ENCODE results near the gene EXPH5.

The EXPH5 gene

GRCh38 chr11:108472681-108473080, 120.9 kb downstream of the EXPH5 start:
- Histone ChIP-seq H3K27me3 (ENCODE audit: control insufficient read depth in 1 of 2, insufficient read depth in 1 of 2, low read length in 2 of 2) (no peaks in the 10 kb centered on the region), H2BK5ac (ENCODE audit: low read depth, low read length, poor library complexity, severe bottlenecking) (no peak overlapping the region), H3K4ac (ENCODE audit: low read depth in 1 of 2, low read length in 2 of 2) (no peak overlapping the region), H3K9me3 (ENCODE audit: control insufficient read depth, low read length) (no peaks in the 10 kb centered on the region), H3K23ac (ENCODE audit: low read length in 2 of 2) (no peak overlapping the region), H2AK5ac (ENCODE audit: low read length, severe bottlenecking) (no peak overlapping the region), H2BK120ac (ENCODE audit: low read depth, low read length) (no peak overlapping the region), H3K27ac (ENCODE audit: low read length, poor library complexity, severe bottlenecking) (no peak overlapping the region), H3K4me2 (ENCODE audit: low read length, poor library complexity, severe bottlenecking) (no peak overlapping the region), H4K8ac (ENCODE audit: low read length) (no peak overlapping the region), H3K79me1 (replicated peaks; ENCODE audit: low read length, poor library complexity, severe bottlenecking) (peaks cover 2% of the 10 kb centered on the region), H3K36me3 (ENCODE audit: control insufficient read depth in 1 of 2, insufficient read depth in 2 of 2, low read depth in 1 of 2, low read length in 2 of 2) (peaks cover 13 to 44% of the 10 kb centered on the region in 2 experiments), H3K9ac (ENCODE audit: low read length) (no peak overlapping the region), H2BK15ac (ENCODE audit: low read depth, poor library complexity, severe bottlenecking) (no peak overlapping the region), H2AFZ (ENCODE audit: low read depth, low read length) (no peak overlapping the region), H4K91ac (ENCODE audit: low read length) (no peak overlapping the region), H3K4me1 (ENCODE audit: control insufficient read depth, insufficient read depth, low read depth, low read length) (peaks cover 2% of the 10 kb centered on the region), H3K14ac (ENCODE audit: low read length in 2 of 2) (no peak overlapping the region), H3K18ac (ENCODE audit: low read depth in 1 of 2, low read length in 2 of 2) (no peak overlapping the region), H3K4me3 (ENCODE audit: insufficient read depth in 1 of 2, low read depth in 1 of 2, low read length in 2 of 2) (no peak overlapping the region), H2BK12ac (ENCODE audit: low read length in 2 of 2) (no peak overlapping the region)
- DNase-seq: no peak
- 86% methylated on average over 1 of the region's 1 CpG for WGBS

GRCh38 chr11:108468478-108468864, 125.1 kb downstream of the EXPH5 start:
- Histone ChIP-seq H3K27me3 (ENCODE audit: control insufficient read depth in 1 of 2, insufficient read depth in 1 of 2, low read length in 2 of 2) (no peaks in the 10 kb centered on the region), H3K4ac (ENCODE audit: low read depth in 1 of 2, low read length in 2 of 2) (no peak overlapping the region), H2BK12ac (ENCODE audit: low read length in 2 of 2) (no peak overlapping the region), H2AK5ac (ENCODE audit: low read length, severe bottlenecking) (no peak overlapping the region), H3K36me3 (ENCODE audit: control insufficient read depth in 1 of 2, insufficient read depth in 2 of 2, low read depth in 1 of 2, low read length in 2 of 2) (peaks cover 0 to 6% of the 10 kb centered on the region in 2 experiments), H2AFZ (ENCODE audit: low read depth, low read length) (no peak overlapping the region), H3K79me1 (replicated peaks; ENCODE audit: low read length, poor library complexity, severe bottlenecking) (no peaks in the 10 kb centered on the region), H2BK120ac (ENCODE audit: low read depth, low read length) (no peak overlapping the region), H3K4me3 (ENCODE audit: insufficient read depth in 1 of 2, low read depth in 1 of 2, low read length in 2 of 2) (peak overlapping the region in 1 of 2 experiments; percentile 94), H3K4me1 (ENCODE audit: control insufficient read depth, insufficient read depth, low read depth, low read length) (peaks cover 4% of the 10 kb centered on the region), H3K9me3 (ENCODE audit: control insufficient read depth, low read length) (no peaks in the 10 kb centered on the region), H2BK5ac (ENCODE audit: low read depth, low read length, poor library complexity, severe bottlenecking) (no peak overlapping the region), H3K27ac (ENCODE audit: low read length, poor library complexity, severe bottlenecking) (no peak overlapping the region), H2BK15ac (ENCODE audit: low read depth, poor library complexity, severe bottlenecking) (no peak overlapping the region), H4K8ac (ENCODE audit: low read length) (no peak overlapping the region), H3K4me2 (ENCODE audit: low read length, poor library complexity, severe bottlenecking) (no peak overlapping the region), H3K14ac (ENCODE audit: low read length in 2 of 2) (no peak overlapping the region), H4K91ac (ENCODE audit: low read length) (no peak overlapping the region), H3K18ac (ENCODE audit: low read depth in 1 of 2, low read length in 2 of 2) (no peak overlapping the region), H3K9ac (ENCODE audit: low read length) (peak overlapping the region; percentile 99), H3K23ac (ENCODE audit: low read length in 2 of 2) (no peak overlapping the region)
- DNase-seq: no peak
- WGBS: 90% methylated on average over 1 of the region's 1 CpG

- Histone ChIP-seq H3K18ac (ENCODE audit: low read depth in 1 of 2, low read length in 2 of 2) (peak within 1 kb of the TSS; percentile 77 to 96), H3K36me3 (ENCODE audit: control insufficient read depth in 1 of 2, insufficient read depth in 2 of 2, low read depth in 1 of 2, low read length in 2 of 2) (no peaks in the 10 kb centered on the region), H4K91ac (ENCODE audit: low read length) (peak within 1 kb of the TSS; percentile 43), H3K9ac (ENCODE audit: low read length) (peak within 1 kb of the TSS; percentile 99), H3K27me3 (ENCODE audit: control insufficient read depth in 1 of 2, insufficient read depth in 1 of 2, low read length in 2 of 2) (no peaks in the 10 kb centered on the region), H3K9me3 (ENCODE audit: control insufficient read depth, low read length) (no peaks in the 10 kb centered on the region), H3K27ac (ENCODE audit: low read length, poor library complexity, severe bottlenecking) (peak within 1 kb of the TSS; percentile 96), H2BK5ac (ENCODE audit: low read depth, low read length, poor library complexity, severe bottlenecking) (peak within 1 kb of the TSS; percentile 93), H3K14ac (ENCODE audit: low read length in 2 of 2) (no peak within 1 kb of the TSS), H3K23ac (ENCODE audit: low read length in 2 of 2) (no peak within 1 kb of the TSS), H4K8ac (ENCODE audit: low read length) (peak within 1 kb of the TSS; percentile 83), H3K79me1 (replicated peaks; ENCODE audit: low read length, poor library complexity, severe bottlenecking) (no peaks in the 10 kb centered on the region), H3K4me3 (ENCODE audit: insufficient read depth in 1 of 2, low read depth in 1 of 2, low read length in 2 of 2) (peak within 1 kb of the TSS; percentile 65 to 94), H2AK5ac (ENCODE audit: low read length, severe bottlenecking) (peak within 1 kb of the TSS; percentile 10), H3K4ac (ENCODE audit: low read depth in 1 of 2, low read length in 2 of 2) (peak within 1 kb of the TSS; percentile 32 to 92), H2BK15ac (ENCODE audit: low read depth, poor library complexity, severe bottlenecking) (no peak within 1 kb of the TSS), H3K4me2 (ENCODE audit: low read length, poor library complexity, severe bottlenecking) (peak within 1 kb of the TSS; percentile 69), H2BK12ac (ENCODE audit: low read length in 2 of 2) (no peak within 1 kb of the TSS), H2AFZ (ENCODE audit: low read depth, low read length) (peak within 1 kb of the TSS; percentile 72), H3K4me1 (ENCODE audit: control insufficient read depth, insufficient read depth, low read depth, low read length) (peaks cover 4% of the 10 kb centered on the region), H2BK120ac (ENCODE audit: low read depth, low read length) (peak within 1 kb of the TSS; percentile 77)
- peak; percentile 98 for DNase-seq
- under 1% methylated on average over 27 of the region's 35 CpGs for WGBS
Measured at GRCh38 chr11:108467091-108467823, 126.3 kb downstream of the EXPH5 start, which contains the start of gene C11orf65. TSS of gene C11orf65 (minus strand) at chr11:108467529. CDS start at chr11:108461559, 5,970 bp downstream.

GRCh38 chr11:108466405-108466804, 127.2 kb downstream of the EXPH5 start:
- Histone ChIP-seq H4K91ac (ENCODE audit: low read length) (no peak overlapping the region), H3K79me1 (replicated peaks; ENCODE audit: low read length, poor library complexity, severe bottlenecking) (no peaks in the 10 kb centered on the region), H3K36me3 (ENCODE audit: control insufficient read depth in 1 of 2, insufficient read depth in 2 of 2, low read depth in 1 of 2, low read length in 2 of 2) (no peaks in the 10 kb centered on the region), H3K4me2 (ENCODE audit: low read length, poor library complexity, severe bottlenecking) (peak overlapping the region; percentile 69), H3K4me1 (ENCODE audit: control insufficient read depth, insufficient read depth, low read depth, low read length) (peaks cover 4% of the 10 kb centered on the region), H2BK15ac (ENCODE audit: low read depth, poor library complexity, severe bottlenecking) (no peak overlapping the region), H3K27ac (ENCODE audit: low read length, poor library complexity, severe bottlenecking) (peak overlapping the region; percentile 96), H2BK120ac (ENCODE audit: low read depth, low read length) (no peak overlapping the region), H2BK5ac (ENCODE audit: low read depth, low read length, poor library complexity, severe bottlenecking) (no peak overlapping the region), H2AFZ (ENCODE audit: low read depth, low read length) (no peak overlapping the region), H3K18ac (ENCODE audit: low read depth in 1 of 2, low read length in 2 of 2) (no peak overlapping the region), H4K8ac (ENCODE audit: low read length) (peak overlapping the region; percentile 59), H2BK12ac (ENCODE audit: low read length in 2 of 2) (no peak overlapping the region), H3K4me3 (ENCODE audit: insufficient read depth in 1 of 2, low read depth in 1 of 2, low read length in 2 of 2) (peak overlapping the region; percentile 18 to 94), H3K4ac (ENCODE audit: low read depth in 1 of 2, low read length in 2 of 2) (no peak overlapping the region), H3K14ac (ENCODE audit: low read length in 2 of 2) (no peak overlapping the region), H3K27me3 (ENCODE audit: control insufficient read depth in 1 of 2, insufficient read depth in 1 of 2, low read length in 2 of 2) (no peaks in the 10 kb centered on the region), H3K23ac (ENCODE audit: low read length in 2 of 2) (no peak overlapping the region), H3K9me3 (ENCODE audit: control insufficient read depth, low read length) (no peaks in the 10 kb centered on the region), H3K9ac (ENCODE audit: low read length) (peak overlapping the region; percentile 99), H2AK5ac (ENCODE audit: low read length, severe bottlenecking) (no peak overlapping the region)
- 70% methylated on average over 7 of the region's 7 CpGs for WGBS
- DNase-seq: no peak

All from mesenchymal stem cell (in vitro differentiated cells and primary cell).